ENCODE data around the gene ABI3.

Gene ABI3

DNA sequence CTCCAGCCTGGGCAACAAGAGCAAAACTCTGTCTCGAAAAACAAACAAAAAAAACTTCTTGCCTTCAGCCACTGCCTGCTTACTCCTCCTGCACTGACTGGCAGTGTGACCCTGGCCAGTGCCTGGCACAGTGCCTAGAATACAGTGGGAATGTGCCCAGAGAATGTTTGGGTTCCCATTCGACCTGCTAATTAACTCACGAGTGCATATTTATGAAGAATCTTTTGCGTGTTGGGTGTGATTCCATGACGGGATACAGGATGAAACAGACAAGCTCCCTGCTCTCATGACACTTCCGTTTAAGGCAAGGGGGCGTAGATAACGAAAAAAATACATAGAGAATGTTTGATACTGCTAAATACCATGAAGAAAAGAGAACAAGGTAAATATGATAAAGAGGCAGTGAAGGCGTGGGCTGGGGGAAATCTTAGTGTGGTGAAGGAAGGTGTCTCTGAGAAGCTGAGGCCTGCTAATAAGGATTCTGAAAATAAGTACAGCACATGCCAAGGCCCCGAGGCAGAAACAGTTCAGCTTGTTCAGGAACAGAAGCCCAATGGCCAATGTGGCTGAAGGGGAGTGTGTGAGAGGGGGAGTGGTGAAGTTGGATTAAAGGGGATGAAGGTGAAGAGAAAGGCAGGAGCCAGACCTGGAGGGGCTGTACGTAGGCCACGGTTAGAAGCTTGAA is 4.3 kb downstream of the ABI3 start:
- Histone ChIP-seq H3K36me3 (ENCODE audit: control insufficient read depth in 2 of 2, insufficient read depth in 2 of 2, low read length in 2 of 2) (no peaks in the 10 kb centered on the region), H3K9ac (ENCODE audit: low read length in 2 of 2) (no peak overlapping the region), H3K4me3 (ENCODE audit: low read length in 2 of 2) (no peak overlapping the region), H3K27me3 (ENCODE audit: control insufficient read depth in 1 of 2, insufficient read depth in 2 of 2, low read length in 2 of 2) (peaks cover 15 to 18% of the 10 kb centered on the region in 2 donors), H3K27ac (ENCODE audit: low read length) (no peak overlapping the region), H3K4me1 (ENCODE audit: control insufficient read depth, insufficient read depth, low read length) (peaks cover 2% of the 10 kb centered on the region), H3K9me3 (ENCODE audit: control insufficient read depth in 2 of 2, low read length in 2 of 2) (no peaks in the 10 kb centered on the region)

- H3K27ac ChIP-seq (ENCODE audit: low read length), result no peak overlapping the region
- H3K9me3 ChIP-seq (ENCODE audit: control insufficient read depth in 2 of 2, low read length in 2 of 2), result no peaks in the 10 kb centered on the region
- peaks cover 7 to 9% of the 10 kb centered on the region in 2 donors for H3K27me3 ChIP-seq (ENCODE audit: control insufficient read depth in 1 of 2, insufficient read depth in 2 of 2, low read length in 2 of 2)
- no peak overlapping the region for H3K9ac ChIP-seq (ENCODE audit: low read length in 2 of 2)
- no peak overlapping the region for H3K4me3 ChIP-seq (ENCODE audit: low read length in 2 of 2)
- no peaks in the 10 kb centered on the region for H3K36me3 ChIP-seq (ENCODE audit: control insufficient read depth in 2 of 2, insufficient read depth in 2 of 2, low read length in 2 of 2)
- H3K4me1 ChIP-seq (ENCODE audit: control insufficient read depth, insufficient read depth, low read length), result no peaks in the 10 kb centered on the region
Measured at GRCh38 chr17:49216482-49216881, 6.0 kb downstream of the ABI3 start.

DNA sequence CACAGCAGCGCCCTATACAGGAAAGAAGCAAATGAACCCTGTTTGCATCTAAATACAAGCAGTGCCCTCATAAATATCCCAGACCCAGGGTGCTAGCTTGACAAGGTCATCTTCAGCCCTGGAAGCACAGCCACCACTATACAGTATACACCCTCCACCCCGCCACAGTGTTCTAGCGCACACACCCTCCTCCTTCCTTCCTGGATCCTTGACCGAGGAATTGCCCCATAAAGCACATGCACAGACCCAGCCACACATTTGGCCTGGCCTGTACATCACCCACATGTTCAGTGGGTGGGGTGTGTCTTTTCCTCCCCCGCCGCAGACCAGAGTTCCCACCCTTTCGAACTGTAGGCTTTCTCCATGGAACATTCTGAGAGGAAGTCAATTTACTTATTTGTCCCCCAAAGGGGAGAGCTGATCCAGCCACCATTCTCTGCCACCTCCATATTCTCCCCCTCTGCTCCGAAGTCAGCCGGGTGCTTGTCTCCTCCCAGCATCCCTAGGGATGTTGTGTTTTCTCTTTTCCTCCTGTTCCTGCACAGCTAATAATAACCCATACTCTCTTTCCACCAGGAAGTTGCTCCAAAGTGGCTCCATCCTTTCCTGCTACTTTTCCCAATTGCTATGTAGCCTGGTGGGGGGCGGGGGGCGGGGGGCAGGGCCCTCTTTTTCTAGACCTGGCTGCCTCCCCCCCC is 6.6 kb downstream of the ABI3 start:
- Histone ChIP-seq H3K36me3 (ENCODE audit: control insufficient read depth in 2 of 2, insufficient read depth in 2 of 2, low read length in 2 of 2) (no peaks in the 10 kb centered on the region), H3K9ac (ENCODE audit: low read length in 2 of 2) (no peak overlapping the region), H3K4me1 (ENCODE audit: control insufficient read depth, insufficient read depth, low read length) (no peaks in the 10 kb centered on the region), H3K4me3 (ENCODE audit: low read length in 2 of 2) (no peak overlapping the region), H3K27ac (ENCODE audit: low read length) (no peak overlapping the region), H3K27me3 (ENCODE audit: control insufficient read depth in 1 of 2, insufficient read depth in 2 of 2, low read length in 2 of 2) (peaks cover 7 to 9% of the 10 kb centered on the region in 2 donors), H3K9me3 (ENCODE audit: control insufficient read depth in 2 of 2, low read length in 2 of 2) (no peaks in the 10 kb centered on the region)

DNA sequence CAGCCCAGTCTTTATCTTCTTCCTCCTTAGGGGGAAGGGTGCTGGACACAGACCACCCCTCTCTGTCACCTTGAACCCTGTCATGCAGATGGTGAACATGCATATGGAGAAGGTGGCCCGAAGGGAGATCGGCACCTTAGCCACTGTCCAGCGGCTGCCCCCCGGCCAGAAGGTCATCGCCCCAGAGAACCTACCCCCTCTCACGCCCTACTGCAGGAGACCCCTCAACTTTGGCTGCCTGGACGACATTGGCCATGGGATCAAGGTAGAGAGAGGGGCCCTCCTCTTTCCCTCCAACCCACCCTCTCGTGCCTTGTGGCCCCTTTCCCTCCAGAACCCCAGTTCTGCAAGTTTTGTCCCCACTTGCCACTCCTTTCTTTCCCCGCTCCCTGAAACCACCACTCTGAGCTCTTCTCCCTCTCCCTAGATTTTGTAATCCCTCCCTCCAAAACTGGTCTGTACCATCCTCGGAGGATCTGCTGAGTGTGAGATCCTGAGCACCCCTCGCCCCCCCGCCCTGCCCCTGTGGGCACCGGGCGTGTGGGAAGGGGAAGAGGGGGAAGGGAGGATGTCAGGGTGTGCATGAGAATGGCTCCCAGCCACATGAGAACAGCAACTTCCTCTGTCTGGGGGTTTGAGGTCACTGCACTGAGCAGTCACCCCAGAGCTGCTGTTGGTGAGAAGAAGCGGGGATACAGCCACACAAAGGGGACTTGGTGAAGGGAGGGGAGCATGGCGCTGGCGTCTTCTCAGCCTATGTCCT is 7.3 kb downstream of the ABI3 start:
- Histone ChIP-seq H3K27ac (ENCODE audit: low read length) (no peak overlapping the region), H3K4me1 (ENCODE audit: control insufficient read depth, insufficient read depth, low read length) (no peaks in the 10 kb centered on the region), H3K36me3 (ENCODE audit: control insufficient read depth in 2 of 2, insufficient read depth in 2 of 2, low read length in 2 of 2) (no peaks in the 10 kb centered on the region), H3K9ac (ENCODE audit: low read length in 2 of 2) (no peak overlapping the region), H3K9me3 (ENCODE audit: control insufficient read depth in 2 of 2, low read length in 2 of 2) (no peaks in the 10 kb centered on the region), H3K27me3 (ENCODE audit: control insufficient read depth in 1 of 2, insufficient read depth in 2 of 2, low read length in 2 of 2) (peaks cover 11 to 12% of the 10 kb centered on the region in 2 donors), H3K4me3 (ENCODE audit: low read length in 2 of 2) (no peak overlapping the region)

DNA sequence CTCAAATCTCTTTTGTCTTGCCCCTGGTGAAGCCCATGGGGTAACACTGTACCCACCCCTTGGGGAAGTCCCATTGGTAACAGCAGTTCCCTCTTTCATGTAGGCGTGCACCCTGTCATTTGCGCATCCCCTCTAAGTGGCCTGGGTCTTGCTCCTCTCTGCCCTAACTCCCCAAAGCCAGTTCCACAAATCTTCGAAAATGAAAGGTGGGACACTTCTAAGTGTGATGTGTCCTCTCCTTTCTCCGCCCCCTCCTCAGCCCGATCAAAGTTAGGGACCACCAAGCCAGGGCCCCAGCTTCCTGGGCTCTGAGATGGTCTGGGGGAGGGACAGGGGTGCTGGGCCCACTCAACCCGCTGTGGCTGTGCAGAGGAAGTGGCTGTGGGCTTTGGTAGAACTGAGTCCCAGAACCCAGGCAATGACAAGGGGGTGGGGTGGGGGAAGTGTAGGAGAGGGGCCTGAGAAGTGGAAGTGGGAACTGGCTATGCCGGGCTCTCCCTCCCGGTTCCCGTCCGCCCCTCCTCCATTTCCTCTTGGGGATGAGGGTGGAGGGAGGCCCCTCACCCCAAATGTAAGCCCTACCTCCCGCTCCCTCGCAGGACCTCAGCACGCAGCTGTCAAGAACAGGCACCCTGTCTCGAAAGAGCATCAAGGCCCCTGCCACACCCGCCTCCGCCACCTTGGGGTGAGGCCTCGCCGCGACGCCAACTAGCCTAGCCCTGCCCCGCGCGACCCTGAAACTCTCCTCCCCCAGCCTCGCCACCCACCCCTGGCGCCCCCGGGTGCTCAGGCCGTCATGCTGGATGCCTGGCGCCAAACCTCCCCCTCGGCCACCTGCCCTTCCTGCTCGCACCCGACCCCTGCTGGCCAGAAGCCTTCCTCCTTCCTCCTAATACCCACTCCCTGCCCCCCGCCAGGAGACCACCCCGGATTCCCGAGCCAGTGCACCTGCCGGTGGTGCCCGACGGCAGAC is 8.7 kb downstream of the ABI3 start:
- Histone ChIP-seq H3K36me3 (ENCODE audit: control insufficient read depth in 2 of 2, insufficient read depth in 2 of 2, low read length in 2 of 2) (no peaks in the 10 kb centered on the region), H3K4me3 (ENCODE audit: low read length in 2 of 2) (no peak overlapping the region), H3K27ac (ENCODE audit: low read length) (no peak overlapping the region), H3K4me1 (ENCODE audit: control insufficient read depth, insufficient read depth, low read length) (peaks cover 8% of the 10 kb centered on the region), H3K9me3 (ENCODE audit: control insufficient read depth in 2 of 2, low read length in 2 of 2) (no peaks in the 10 kb centered on the region), H3K27me3 (ENCODE audit: control insufficient read depth in 1 of 2, insufficient read depth in 2 of 2, low read length in 2 of 2) (peaks cover 24 to 25% of the 10 kb centered on the region in 2 donors), H3K9ac (ENCODE audit: low read length in 2 of 2) (no peak overlapping the region)

- no peak overlapping the region for H3K27ac ChIP-seq (ENCODE audit: low read length)
- H3K27me3 ChIP-seq (ENCODE audit: control insufficient read depth in 1 of 2, insufficient read depth in 2 of 2, low read length in 2 of 2), result peaks cover 32% of the 10 kb centered on the region in 2 donors
Measured at GRCh38 chr17:49219987-49220386, 9.5 kb downstream of the ABI3 start.

DNA sequence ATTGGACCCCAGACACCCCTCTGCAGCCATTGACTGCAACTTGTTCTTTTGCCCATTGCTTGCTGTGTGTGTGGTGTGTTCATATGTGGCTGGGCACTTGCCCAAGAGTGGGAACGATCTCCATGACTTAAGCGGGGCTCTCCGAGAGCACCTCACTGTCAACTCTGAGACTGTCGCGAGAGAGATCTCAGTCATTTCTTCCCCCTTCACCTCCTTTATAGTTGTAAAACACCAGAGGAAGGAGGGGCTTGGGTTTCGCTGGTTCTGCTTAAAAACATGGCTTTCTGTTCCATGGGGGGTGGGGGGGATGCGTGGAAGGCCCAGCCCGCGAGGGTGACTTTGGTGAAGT is 12.6 kb downstream of the ABI3 start:
- peaks cover 16% of the 10 kb centered on the region for H3K4me1 ChIP-seq (ENCODE audit: control insufficient read depth, insufficient read depth, low read length)
- H3K27ac ChIP-seq (ENCODE audit: low read length), result no peak overlapping the region
- peaks cover 51 to 57% of the 10 kb centered on the region in 2 donors for H3K27me3 ChIP-seq (ENCODE audit: control insufficient read depth in 1 of 2, insufficient read depth in 2 of 2, low read length in 2 of 2)
- no peaks in the 10 kb centered on the region for H3K36me3 ChIP-seq (ENCODE audit: control insufficient read depth in 2 of 2, insufficient read depth in 2 of 2, low read length in 2 of 2)
- H3K4me3 ChIP-seq (ENCODE audit: low read length in 2 of 2), result peak overlapping the region in 1 of 2 donors; percentile 35
- no peaks in the 10 kb centered on the region for H3K9me3 ChIP-seq (ENCODE audit: control insufficient read depth in 2 of 2, low read length in 2 of 2)
- no peak overlapping the region for H3K9ac ChIP-seq (ENCODE audit: low read length in 2 of 2)

More at GRCh38 chr17:49219987-49220386, 9.5 kb downstream of the ABI3 start:
- Histone ChIP-seq H3K4me1 (ENCODE audit: control insufficient read depth, insufficient read depth, low read length) (peaks cover 16% of the 10 kb centered on the region), H3K4me3 (ENCODE audit: low read length in 2 of 2) (no peak overlapping the region), H3K9ac (ENCODE audit: low read length in 2 of 2) (no peak overlapping the region), H3K36me3 (ENCODE audit: control insufficient read depth in 2 of 2, insufficient read depth in 2 of 2, low read length in 2 of 2) (no peaks in the 10 kb centered on the region), H3K9me3 (ENCODE audit: control insufficient read depth in 2 of 2, low read length in 2 of 2) (no peaks in the 10 kb centered on the region)

DNA sequence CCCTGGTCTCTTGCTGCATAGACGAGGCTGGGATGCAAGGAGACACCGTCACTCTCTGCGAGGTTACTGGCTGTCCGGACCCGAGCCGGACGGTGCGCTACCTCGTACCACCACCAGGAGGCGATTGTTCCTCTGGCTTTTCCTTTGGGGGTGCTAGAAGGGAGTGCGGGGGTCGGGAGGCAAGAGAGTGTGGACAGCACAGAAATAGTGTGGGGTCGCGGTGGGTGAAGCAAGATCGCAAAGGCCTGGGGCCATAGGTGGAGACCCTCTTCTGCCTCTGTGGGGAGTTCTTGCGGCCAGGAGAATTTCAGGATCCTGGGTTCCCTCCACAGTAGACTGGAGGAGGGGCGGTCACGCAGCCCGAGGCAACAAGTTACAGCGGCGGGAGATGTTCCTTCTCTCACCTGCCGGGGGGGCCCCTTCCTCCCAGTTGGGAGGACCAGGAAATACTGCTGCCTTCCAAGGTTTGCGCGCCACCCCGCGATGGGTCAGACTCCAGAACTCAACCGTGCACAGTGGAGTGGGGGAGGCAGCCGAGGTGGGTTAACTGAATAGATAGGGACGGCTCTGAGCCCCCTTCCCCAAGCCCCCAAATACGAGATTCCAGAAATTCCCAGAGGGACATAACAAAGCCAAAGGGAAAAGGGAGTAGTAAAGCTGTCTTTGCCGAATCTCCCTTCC is 13.2 kb downstream of the ABI3 start:
- Histone ChIP-seq H3K4me1 (ENCODE audit: control insufficient read depth, insufficient read depth, low read length) (peaks cover 16% of the 10 kb centered on the region), H3K4me3 (ENCODE audit: low read length in 2 of 2) (peak overlapping the region; percentile 25 to 35), H3K27me3 (ENCODE audit: control insufficient read depth in 1 of 2, insufficient read depth in 2 of 2, low read length in 2 of 2) (peaks cover 51 to 56% of the 10 kb centered on the region in 2 donors), H3K9me3 (ENCODE audit: control insufficient read depth in 2 of 2, low read length in 2 of 2) (no peaks in the 10 kb centered on the region), H3K9ac (ENCODE audit: low read length in 2 of 2) (no peak overlapping the region), H3K27ac (ENCODE audit: low read length) (no peak overlapping the region), H3K36me3 (ENCODE audit: control insufficient read depth in 2 of 2, insufficient read depth in 2 of 2, low read length in 2 of 2) (no peaks in the 10 kb centered on the region)

- no peak overlapping the region for H3K9ac ChIP-seq (ENCODE audit: low read length in 2 of 2)
- H3K27ac ChIP-seq (ENCODE audit: low read length), result no peak overlapping the region
Measured at GRCh38 chr17:49224198-49224996, 13.9 kb downstream of the ABI3 start.

More at GRCh38 chr17:49224198-49224996, 13.9 kb downstream of the ABI3 start:
- Histone ChIP-seq H3K4me3 (ENCODE audit: low read length in 2 of 2) (peak overlapping the region; percentile 25 to 29), H3K36me3 (ENCODE audit: control insufficient read depth in 2 of 2, insufficient read depth in 2 of 2, low read length in 2 of 2) (no peaks in the 10 kb centered on the region), H3K4me1 (ENCODE audit: control insufficient read depth, insufficient read depth, low read length) (peaks cover 16% of the 10 kb centered on the region), H3K9me3 (ENCODE audit: control insufficient read depth in 2 of 2, low read length in 2 of 2) (no peaks in the 10 kb centered on the region), H3K27me3 (ENCODE audit: control insufficient read depth in 1 of 2, insufficient read depth in 2 of 2, low read length in 2 of 2) (peaks cover 47 to 56% of the 10 kb centered on the region in 2 donors)
